ENCODE results near the gene RAD23B. TPM values are rescaled to one million over a fixed set of nuclear protein-coding genes. Genes with fewer than 3 reads are reported as not detected.
"Not testable (repeated sequence)": the region's sequence is repeated elsewhere in the genome, so short reads cannot be mapped to it uniquely, and the experiment has no call there.

RAD23B gene
- total RNA-seq, 2 experiments from 2014 or later: 142 to 148 TPM

DNA sequence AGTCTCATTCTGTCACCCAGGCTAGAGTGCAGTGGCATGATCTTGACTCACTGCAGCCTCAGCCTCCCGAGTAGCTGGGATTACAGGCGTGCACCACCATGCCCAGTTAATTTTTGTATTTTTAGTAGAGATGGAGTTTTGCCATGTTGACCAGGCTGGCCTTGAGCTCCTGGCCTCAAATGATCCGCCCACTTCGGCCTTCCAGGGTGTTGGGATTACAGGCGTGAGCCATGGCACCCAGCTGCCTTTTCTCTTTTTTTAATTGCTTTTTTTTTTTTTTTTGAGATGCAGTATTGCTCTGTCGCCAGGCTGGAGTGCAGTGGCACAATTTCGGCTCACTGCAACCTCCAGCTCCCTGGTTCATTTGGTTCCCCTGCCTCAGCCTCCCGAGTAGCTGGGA lies 13.5 kb downstream of the RAD23B start:
- H3K27ac Mint-ChIP-seq: peak overlapping the region; percentile 66
- peaks cover 21% of the 10 kb centered on the region for H3K36me3 Mint-ChIP-seq
- DNase-seq, H3K4me3 Mint-ChIP-seq, H3K9me3 Mint-ChIP-seq, H3K27me3 Mint-ChIP-seq: not testable (repeated sequence)
- H3K4me1 Mint-ChIP-seq: peaks cover 50% of the 10 kb centered on the region

GRCh38 chr9:107299437-107299836 lies 16.4 kb downstream of the RAD23B start:
- no peak for DNase-seq
- H3K4me3 Mint-ChIP-seq: no peak overlapping the region
- no peaks in the 10 kb centered on the region for H3K27me3 Mint-ChIP-seq
- H3K36me3 Mint-ChIP-seq: peaks cover 16% of the 10 kb centered on the region
- no peaks in the 10 kb centered on the region for H3K9me3 Mint-ChIP-seq
- H3K27ac Mint-ChIP-seq: no peak overlapping the region
- H3K4me1 Mint-ChIP-seq: peaks cover 34% of the 10 kb centered on the region

GRCh38 chr9:107306308-107306707 lies 23.2 kb downstream of the RAD23B start:
- no peaks in the 10 kb centered on the region for H3K27me3 Mint-ChIP-seq
- H3K9me3 Mint-ChIP-seq: peaks cover 1% of the 10 kb centered on the region
- H3K36me3 Mint-ChIP-seq: peaks cover 45% of the 10 kb centered on the region
- H3K4me1 Mint-ChIP-seq: peaks cover 44% of the 10 kb centered on the region
- no peak overlapping the region for H3K27ac Mint-ChIP-seq
- no peak for DNase-seq
- H3K4me3 Mint-ChIP-seq: no peak overlapping the region

GRCh38 chr9:107307331-107307730 lies 24.3 kb downstream of the RAD23B start:
- H3K4me3 Mint-ChIP-seq: no peak overlapping the region
- no peak for DNase-seq
- peaks cover 1% of the 10 kb centered on the region for H3K9me3 Mint-ChIP-seq
- peaks cover 48% of the 10 kb centered on the region for H3K36me3 Mint-ChIP-seq
- H3K27ac Mint-ChIP-seq: no peak overlapping the region
- peaks cover 44% of the 10 kb centered on the region for H3K4me1 Mint-ChIP-seq
- no peaks in the 10 kb centered on the region for H3K27me3 Mint-ChIP-seq

DNA sequence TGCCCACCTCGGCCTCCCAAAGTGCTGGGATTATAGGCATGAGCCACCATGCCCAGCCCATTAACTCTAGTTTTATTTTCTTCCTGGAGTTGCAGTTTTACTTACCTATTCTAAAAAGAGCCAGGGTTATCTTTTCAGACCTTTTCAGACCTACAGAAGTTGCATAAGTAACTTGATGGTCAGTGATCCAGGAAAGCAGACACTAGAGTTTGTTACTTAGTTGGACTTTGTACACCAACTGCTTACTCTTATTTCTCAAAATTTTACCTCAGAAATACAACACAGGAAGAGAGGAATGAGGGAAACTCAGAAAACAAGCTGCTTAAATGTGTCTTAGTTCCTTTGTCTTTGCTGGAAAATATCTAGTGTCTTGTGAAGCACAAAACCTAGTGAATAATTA lies 25.4 kb downstream of the RAD23B start:
- no peak overlapping the region for H3K4me3 Mint-ChIP-seq
- peaks cover 54% of the 10 kb centered on the region for H3K36me3 Mint-ChIP-seq

DNA sequence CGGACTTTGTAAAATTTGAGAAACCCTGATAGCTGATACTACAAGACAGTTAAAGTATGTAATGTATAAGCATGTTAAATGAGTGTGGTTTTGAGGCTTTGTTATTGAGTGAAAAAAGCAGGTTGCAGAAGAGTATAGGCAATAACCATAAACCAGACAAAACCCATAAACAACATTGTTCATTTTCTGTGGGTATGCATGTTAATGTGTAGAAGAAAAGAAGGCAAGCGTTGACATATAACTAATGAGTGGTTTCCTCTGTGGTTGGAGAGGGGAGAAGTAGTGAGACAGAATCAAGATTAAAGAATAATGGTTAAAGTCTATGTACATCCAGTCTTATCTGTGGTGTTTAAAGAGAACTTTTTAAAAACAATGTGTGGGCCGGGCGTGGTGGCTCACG lies 26.2 kb downstream of the RAD23B start:
- peaks cover 61% of the 10 kb centered on the region for H3K36me3 Mint-ChIP-seq
- H3K27me3 Mint-ChIP-seq: no peaks in the 10 kb centered on the region
- peak overlapping the region; percentile 68 for H3K27ac Mint-ChIP-seq
- DNase-seq: no peak
- H3K4me3 Mint-ChIP-seq: no peak overlapping the region
- H3K4me1 Mint-ChIP-seq: peaks cover 56% of the 10 kb centered on the region
- peaks cover 1% of the 10 kb centered on the region for H3K9me3 Mint-ChIP-seq

More for the DNA sequence above, 25.4 kb downstream of the RAD23B start:
- H3K9me3 Mint-ChIP-seq: peaks cover 1% of the 10 kb centered on the region
- peaks cover 50% of the 10 kb centered on the region for H3K4me1 Mint-ChIP-seq
- H3K27ac Mint-ChIP-seq: no peak overlapping the region
- DNase-seq: no peak
- no peaks in the 10 kb centered on the region for H3K27me3 Mint-ChIP-seq

DNA sequence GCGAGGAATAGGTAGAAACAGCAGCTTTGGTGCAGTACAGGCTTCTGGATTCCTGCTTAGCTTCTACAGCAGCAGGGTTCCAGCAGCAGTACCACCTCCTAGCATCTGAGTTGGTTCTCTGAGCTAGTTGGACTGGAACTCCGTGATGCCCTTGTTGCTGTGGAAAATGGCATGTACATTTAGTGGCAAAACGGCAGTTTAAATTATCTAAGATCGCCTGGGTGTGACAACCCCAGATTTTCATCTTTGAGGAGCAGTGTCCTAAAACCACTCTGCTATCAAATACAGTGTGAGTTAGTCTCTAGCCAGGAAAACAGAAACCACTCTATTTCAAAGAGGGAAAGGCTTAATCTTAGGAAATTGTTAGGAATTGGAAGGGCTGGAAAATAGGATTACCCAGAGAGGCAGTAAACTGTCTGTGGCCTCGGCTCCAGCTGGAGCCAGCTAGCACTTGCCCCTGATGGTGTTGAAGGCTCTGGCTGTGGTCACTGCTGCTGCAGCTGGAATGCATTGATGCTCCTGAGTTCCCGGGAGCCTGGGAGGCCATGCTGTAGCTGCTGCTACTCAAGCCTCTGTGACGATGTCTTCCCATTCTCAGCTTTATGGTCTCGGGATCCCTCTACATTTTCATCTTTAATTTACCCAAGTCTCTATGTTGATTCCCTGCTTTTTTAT lies 29.4 kb downstream of the RAD23B start:
- Mint-ChIP-seq H3K4me3 (no peak overlapping the region), H3K9me3 (peaks cover 1% of the 10 kb centered on the region), H3K36me3 (peaks cover 70% of the 10 kb centered on the region), H3K27ac (no peak overlapping the region), H3K4me1 (peaks cover 57% of the 10 kb centered on the region), H3K27me3 (no peaks in the 10 kb centered on the region)
- DNase-seq: no peak

DNA sequence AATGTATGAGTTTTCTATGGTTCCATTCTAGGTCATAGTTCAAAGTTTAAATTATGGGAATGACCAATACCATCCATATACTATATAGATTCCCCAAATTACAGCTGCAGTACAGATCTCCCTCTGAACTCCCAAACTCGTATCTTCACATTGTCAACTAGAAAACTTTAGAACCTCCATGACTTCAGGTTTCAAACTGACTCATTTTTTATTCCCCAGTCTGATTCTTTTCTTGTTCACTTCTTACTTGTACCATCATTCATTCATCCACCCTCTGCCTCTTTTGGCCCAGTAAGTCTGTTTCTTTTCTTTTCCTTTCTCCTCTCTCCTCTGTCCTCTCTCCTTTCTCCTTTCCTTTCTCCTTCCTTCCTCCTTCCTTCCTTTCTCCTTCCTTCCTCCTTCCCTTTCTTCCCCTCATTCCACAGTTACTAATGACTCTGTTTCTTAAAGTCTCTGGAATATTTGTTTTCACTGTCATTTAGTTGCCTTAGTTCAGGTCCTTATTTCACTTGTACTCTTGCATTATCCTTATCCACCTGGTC lies 30.5 kb downstream of the RAD23B start:
- no peak overlapping the region for H3K4me3 Mint-ChIP-seq
- peaks cover 58% of the 10 kb centered on the region for H3K4me1 Mint-ChIP-seq
- DNase-seq: no peak
- H3K27ac Mint-ChIP-seq: peak overlapping the region; percentile 44
- H3K9me3 Mint-ChIP-seq: peaks cover 1% of the 10 kb centered on the region
- no peaks in the 10 kb centered on the region for H3K27me3 Mint-ChIP-seq
- peaks cover 67% of the 10 kb centered on the region for H3K36me3 Mint-ChIP-seq

- H3K36me3 Mint-ChIP-seq: peaks cover 61% of the 10 kb centered on the region
- no peak for DNase-seq
- no peak overlapping the region for H3K27ac Mint-ChIP-seq
- no peak overlapping the region for H3K4me3 Mint-ChIP-seq
- no peaks in the 10 kb centered on the region for H3K9me3 Mint-ChIP-seq
- no peaks in the 10 kb centered on the region for H3K27me3 Mint-ChIP-seq
- H3K4me1 Mint-ChIP-seq: peaks cover 50% of the 10 kb centered on the region
Observed at GRCh38 chr9:107314763-107315162, 31.7 kb downstream of the RAD23B start.

- Mint-ChIP-seq H3K9me3 (no peaks in the 10 kb centered on the region), H3K4me1 (peaks cover 44% of the 10 kb centered on the region), H3K27ac (no peak overlapping the region), H3K27me3 (no peaks in the 10 kb centered on the region), H3K4me3 (no peak overlapping the region), H3K36me3 (peaks cover 57% of the 10 kb centered on the region)
- no peak for DNase-seq
Observed at GRCh38 chr9:107316795-107317661, 33.9 kb downstream of the RAD23B start.

- H3K27ac Mint-ChIP-seq: no peak overlapping the region
- H3K36me3 Mint-ChIP-seq: peaks cover 60% of the 10 kb centered on the region
- peaks cover 6% of the 10 kb centered on the region for H3K9me3 Mint-ChIP-seq
- no peaks in the 10 kb centered on the region for H3K27me3 Mint-ChIP-seq
- H3K4me3 Mint-ChIP-seq: no peak overlapping the region
- no peak for DNase-seq
- peaks cover 23% of the 10 kb centered on the region for H3K4me1 Mint-ChIP-seq
Observed at GRCh38 chr9:107322643-107323042, 39.6 kb downstream of the RAD23B start.

- no peak overlapping the region for H3K4me3 Mint-ChIP-seq
- H3K27me3 Mint-ChIP-seq: no peaks in the 10 kb centered on the region
- peaks cover 14% of the 10 kb centered on the region for H3K4me1 Mint-ChIP-seq
- no peak for DNase-seq
- H3K36me3 Mint-ChIP-seq: peaks cover 61% of the 10 kb centered on the region
- peaks cover 6% of the 10 kb centered on the region for H3K9me3 Mint-ChIP-seq
- H3K27ac Mint-ChIP-seq: peak overlapping the region; percentile 9
Observed at GRCh38 chr9:107323836-107324585, 40.9 kb downstream of the RAD23B start.

DNA sequence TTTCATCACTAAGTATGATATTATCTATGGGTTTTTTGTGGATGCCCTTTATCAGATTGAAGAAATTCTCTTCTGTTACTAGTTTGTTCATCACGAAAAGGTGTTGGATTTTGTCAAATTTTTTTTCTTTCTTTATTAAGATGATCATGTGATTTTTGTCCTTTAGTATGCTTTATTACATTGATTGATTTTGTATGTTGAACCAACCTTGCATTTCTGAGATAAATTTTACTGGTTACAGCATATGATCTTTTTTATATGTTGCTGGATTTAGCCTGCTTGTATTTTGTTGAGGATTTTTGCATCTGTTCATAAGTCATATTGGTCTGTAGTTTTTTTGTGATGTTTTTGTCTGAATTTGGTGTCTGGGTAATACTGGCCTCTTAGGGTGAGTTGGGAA lies 42.8 kb downstream of the RAD23B start:
- H3K27me3 Mint-ChIP-seq: no peaks in the 10 kb centered on the region
- peaks cover 10% of the 10 kb centered on the region for H3K4me1 Mint-ChIP-seq
- no peak overlapping the region for H3K4me3 Mint-ChIP-seq
- peaks cover 58% of the 10 kb centered on the region for H3K36me3 Mint-ChIP-seq
- peaks cover 6% of the 10 kb centered on the region for H3K9me3 Mint-ChIP-seq
- H3K27ac Mint-ChIP-seq: no peak overlapping the region
- DNase-seq: no peak

DNA sequence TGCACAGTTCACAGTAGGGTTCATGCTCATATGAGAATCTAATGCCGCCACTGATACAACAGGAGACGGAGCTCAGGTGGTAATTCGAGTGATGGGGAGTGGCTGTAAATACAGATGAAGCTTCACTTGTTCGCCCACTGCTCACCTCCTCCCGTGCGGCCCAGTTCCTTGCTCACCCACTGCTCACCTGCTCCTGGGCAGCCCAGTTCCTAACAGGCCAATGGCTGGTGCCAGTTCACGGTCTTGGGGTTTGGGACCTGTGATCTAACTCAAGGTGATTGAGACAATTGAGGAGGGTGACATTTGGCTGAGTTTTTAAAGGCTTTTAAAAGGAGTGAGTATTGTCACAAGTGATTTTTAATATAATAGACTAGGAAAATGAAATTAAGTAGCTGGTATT lies 45.4 kb downstream of the RAD23B start:
- H3K27ac Mint-ChIP-seq: no peak overlapping the region
- H3K27me3 Mint-ChIP-seq: no peaks in the 10 kb centered on the region
- H3K9me3 Mint-ChIP-seq: peaks cover 6% of the 10 kb centered on the region
- H3K4me3 Mint-ChIP-seq: no peak overlapping the region
- H3K36me3 Mint-ChIP-seq: peaks cover 72% of the 10 kb centered on the region
- DNase-seq: no peak
- peaks cover 7% of the 10 kb centered on the region for H3K4me1 Mint-ChIP-seq

- Mint-ChIP-seq H3K4me3 (no peak overlapping the region), H3K27me3 (no peaks in the 10 kb centered on the region), H3K27ac (no peak overlapping the region), H3K4me1 (peaks cover 3% of the 10 kb centered on the region), H3K36me3 (peaks cover 63% of the 10 kb centered on the region), H3K9me3 (peaks cover 4% of the 10 kb centered on the region)
- no peak for DNase-seq
Observed at GRCh38 chr9:107330420-107330819, 47.3 kb downstream of the RAD23B start.
